Activated CD4-positive, alpha-beta T cell treated with anti-CD3 and anti-CD28 coated beads for 36 hours (primary cell): ENCODE data around the gene MUS81. TPM values are rescaled to one million over a fixed set of nuclear protein-coding genes. Genes with fewer than 3 reads are reported as not detected.

Experiments used
- ATAC-seq: fragments of 200-7000 bp; cut with Tn5 transposase; one replicate; pipeline ENCODE4 v1.10.0; 2021; ENCODE audit warnings: mild to moderate bottlenecking, moderate library complexity
- CTCF ChIA-PET: fragments of 350-600 bp; sonication (Branson Sonifier 250); formaldehyde crosslinking; loops from one replicate; lab custom pipeline; 2021; ENCODE audit warnings: antibody characterized with exemption; lab: Charles Lee
- POLR2A ChIA-PET: fragments of 350-600 bp; sonication (Branson Sonifier 250); formaldehyde crosslinking; loops from one replicate; lab custom pipeline; 2021; ENCODE audit warnings: antibody characterized with exemption, inconsistent platforms; lab: Charles Lee
- DNase-seq: peaks from one replicate; pipeline ENCODE4 v3.0.0-alpha.2; 2020
- H3K27ac Mint-ChIP-seq: one replicate; pipeline ENCODE4 v1.8.0; 2021; ENCODE audit warnings: mixed read lengths
- H3K27me3 Mint-ChIP-seq: one replicate; pipeline ENCODE4 v1.8.0; 2021; ENCODE audit warnings: mixed read lengths
- H3K36me3 Mint-ChIP-seq: one replicate; pipeline ENCODE4 v1.8.0; 2021; ENCODE audit warnings: low read depth, mixed read lengths
- H3K4me1 Mint-ChIP-seq: one replicate; pipeline ENCODE4 v1.8.0; 2021; ENCODE audit warnings: mixed read lengths
- H3K4me3 Mint-ChIP-seq: one replicate; pipeline ENCODE4 v1.8.0; 2021; ENCODE audit warnings: mild to moderate bottlenecking, moderate library complexity, mixed read lengths
- H3K9me3 Mint-ChIP-seq: one replicate; pipeline ENCODE4 v1.8.0; 2021; ENCODE audit warnings: low read depth, mixed read lengths
- intact Hi-C, 2 experiments: fragments of 100-400 bp; cut with DNase I in 1 of 2; cut with micrococcal nuclease in 1 of 2; formaldehyde crosslinking; loops; one replicate each; pipeline versions ENCODE4 v1.14.2 to v1.15.1; 2022 to 2024; cut with DNase I, micrococcal nuclease
- total RNA-seq, 2 experiments: library from RNA; stranded (reverse); gene quantifications; one replicate each; pipeline ENCODE4 v1.2.3, GENCODE V29; 2021

MUS81 gene
- total RNA-seq, 2 experiments from 2014 or later, result 59.2 to 67.8 TPM

DNA sequence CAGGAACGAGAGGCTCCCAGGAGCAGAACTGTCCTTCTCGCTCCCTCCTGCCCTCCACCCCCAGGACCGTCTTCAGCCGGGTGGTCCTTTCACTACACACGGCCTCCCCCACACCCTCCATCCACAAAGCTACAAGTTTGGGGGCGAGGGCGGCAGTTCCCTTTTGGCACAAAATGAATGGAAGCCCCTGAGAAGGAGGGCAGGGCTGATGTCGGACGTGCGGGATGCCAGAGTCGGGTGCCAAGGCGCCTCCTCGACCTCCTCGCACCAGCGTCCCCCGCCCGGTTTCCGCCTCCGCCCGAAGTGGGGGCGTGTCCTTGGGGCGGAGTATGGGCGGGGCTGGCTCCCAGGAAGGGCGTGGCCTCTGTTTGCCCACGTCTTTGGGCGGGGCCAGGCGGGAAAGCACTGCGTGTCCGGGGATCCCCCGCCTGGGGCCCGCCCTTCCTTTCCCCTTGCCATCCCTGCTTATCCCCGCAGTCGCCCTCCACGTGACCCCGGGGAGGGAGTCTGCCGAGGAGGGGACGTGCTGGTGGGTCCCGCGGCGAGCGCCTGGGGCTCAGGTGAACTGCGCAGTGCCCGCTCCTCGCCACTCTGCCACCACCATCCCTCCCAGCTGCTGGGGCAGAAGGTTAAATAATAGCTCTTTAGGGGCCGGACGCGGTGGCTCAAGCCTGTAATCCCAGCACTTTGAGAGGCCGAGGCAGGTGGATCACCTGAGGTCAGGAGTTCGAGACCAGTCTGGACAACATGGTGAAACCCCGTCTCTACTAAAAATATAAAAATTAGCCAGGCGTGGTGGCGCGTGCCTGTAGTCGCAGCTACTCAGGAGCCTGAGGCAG lies 13.3 kb downstream of the MUS81 start:
- POLR2A ChIA-PET, result interaction anchor here (0.7 to 1.8 kb wide), 6 partner anchors 14 to 21 kb away, joined by 3 to 7 read pairs (median 4); partner anchors contain the start of genes CCDC85B, CFL1 and FIBP
- intact Hi-C loops, result loop anchor here (1.0 to 2.0 kb wide), 10 partner anchors 13 to 221 kb away; partner anchors contain the start of genes FIBP (in 2 of the 2), FOSL1 (in 2 of the 2), MUS81 (in 2 of the 2) and BANF1 (in 1 of the 2)
- no peaks in the 10 kb centered on the region for H3K27me3 Mint-ChIP-seq

DNA sequence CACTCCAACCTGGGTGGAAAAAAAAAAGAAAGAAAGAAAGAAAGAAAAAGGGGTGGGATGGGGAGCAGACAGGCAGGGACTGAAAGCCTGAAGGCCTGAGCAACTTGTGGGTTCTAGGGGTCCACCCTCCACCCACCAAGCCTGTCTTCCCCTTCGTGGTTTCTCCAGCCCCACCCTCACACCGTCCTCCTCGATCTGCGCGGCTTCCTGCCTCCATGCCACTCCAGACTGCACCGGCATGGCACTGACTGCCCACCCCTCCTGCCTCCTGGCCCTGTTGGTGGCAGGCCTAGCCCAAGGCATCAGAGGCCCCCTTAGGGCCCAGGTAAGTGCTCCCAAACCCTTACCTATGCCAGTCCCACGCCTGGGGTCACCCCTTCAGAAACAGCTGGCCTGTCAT lies 19.4 kb downstream of the MUS81 start, which contains the start of gene CTSW:
TSS of gene CTSW (plus strand) at position 221 of the 400 bp plus-strand sequence. CDS start at position 239, 18 bp downstream.
- DNase-seq (no peak), ATAC-seq (no peak)
- ChIA-PET POLR2A (no interaction called here), CTCF (interaction anchor here (0.7 to 1.5 kb wide), 4 partner anchors 11 to 100 kb away, joined by 3 to 5 read pairs (median 4); partner anchors contain the start of genes CCDC85B and MUS81)
- no peaks in the 10 kb centered on the region for H3K9me3 Mint-ChIP-seq
- peaks cover 10% of the 10 kb centered on the region for H3K36me3 Mint-ChIP-seq
- intact Hi-C loops, result no loop called here
- H3K4me1 Mint-ChIP-seq, result peaks cover 22% of the 10 kb centered on the region
- no peak within 1 kb of the TSS for H3K4me3 Mint-ChIP-seq
- H3K27me3 Mint-ChIP-seq, result no peaks in the 10 kb centered on the region
- H3K27ac Mint-ChIP-seq, result peak within 1 kb of the TSS; percentile 37

More for the DNA sequence above, 13.3 kb downstream of the MUS81 start:
- DNase-seq, result peak; percentile 97
- peaks cover 15% of the 10 kb centered on the region for H3K4me1 Mint-ChIP-seq
- H3K9me3 Mint-ChIP-seq, result no peaks in the 10 kb centered on the region
- H3K27ac Mint-ChIP-seq, result peak overlapping the region; percentile 91
- no peaks in the 10 kb centered on the region for H3K36me3 Mint-ChIP-seq
- H3K4me3 Mint-ChIP-seq, result peak overlapping the region; percentile 84
- CTCF ChIA-PET, result interaction anchor here (0.6 to 2.6 kb wide), 7 partner anchors 11 to 20 kb away, joined by 3 to 42 read pairs (median 9); partner anchors contain the start of genes CCDC85B, CFL1, FIBP and MUS81
- ATAC-seq, result peak; percentile 93

DNA sequence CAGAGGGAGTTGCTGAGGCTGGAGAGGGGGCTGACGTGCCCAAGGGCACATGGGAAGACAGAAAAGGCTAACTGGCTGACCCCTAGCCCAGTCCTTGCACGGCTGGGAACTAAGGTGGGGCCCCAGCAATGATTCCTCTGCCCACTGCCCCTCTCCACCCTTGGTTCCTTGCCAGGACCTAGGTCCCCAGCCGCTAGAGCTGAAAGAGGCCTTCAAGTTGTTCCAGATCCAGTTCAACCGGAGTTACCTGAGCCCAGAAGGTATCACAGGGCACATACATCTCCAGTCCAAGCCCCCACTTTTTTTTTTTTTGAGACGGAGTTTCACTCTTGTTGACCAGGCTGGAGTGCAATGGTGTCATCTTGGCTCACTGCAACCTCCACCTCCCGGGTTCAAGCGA lies 19.8 kb downstream of the MUS81 start:
- Mint-ChIP-seq H3K4me3 (no peak overlapping the region), H3K9me3 (no peaks in the 10 kb centered on the region), H3K27ac (no peak overlapping the region), H3K4me1 (peaks cover 25% of the 10 kb centered on the region), H3K27me3 (no peaks in the 10 kb centered on the region), H3K36me3 (peaks cover 14% of the 10 kb centered on the region)
- no peak for DNase-seq
- intact Hi-C loops, result no loop called here
- ATAC-seq, result no peak
- ChIA-PET CTCF (interaction anchor here (0.9 to 1.5 kb wide), 3 partner anchors 11 to 100 kb away, joined by 3 to 5 read pairs (median 5); partner anchors contain the start of genes CCDC85B and MUS81), POLR2A (no interaction called here)

DNA sequence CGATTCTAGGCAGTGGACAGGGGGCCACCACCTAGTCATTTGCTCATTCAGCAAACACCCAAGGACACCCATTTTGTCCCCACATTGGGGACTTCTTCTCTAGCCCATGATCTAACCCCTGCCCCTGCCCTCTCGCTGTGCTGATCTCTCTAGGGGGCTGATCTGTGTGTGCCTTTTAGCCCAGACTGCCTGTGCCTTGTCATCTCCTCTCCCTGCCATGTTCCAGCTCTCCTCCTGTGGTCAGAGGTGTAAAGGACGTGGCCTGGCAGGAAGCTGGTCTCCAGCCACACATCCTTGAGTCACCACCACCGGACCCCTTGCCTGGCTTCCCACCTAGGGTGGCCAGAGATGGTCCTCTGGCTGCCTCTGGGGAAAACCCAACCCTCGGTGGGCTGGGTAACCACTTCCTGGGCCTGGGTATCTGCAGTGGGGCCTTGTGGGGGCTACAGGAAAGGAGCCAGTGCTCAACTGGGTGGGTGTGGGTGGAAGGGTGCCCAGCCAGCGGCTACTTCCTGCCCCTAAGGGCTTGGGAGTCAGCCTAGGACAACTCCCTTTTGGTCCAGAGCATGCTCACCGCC lies 20.7 kb downstream of the MUS81 start:
- POLR2A ChIA-PET, result no interaction called here
- peaks cover 19% of the 10 kb centered on the region for H3K36me3 Mint-ChIP-seq
- CTCF ChIA-PET, result interaction anchor here (0.5 to 2.2 kb wide), 7 partner anchors 9 to 341 kb away, joined by 3 to 7 read pairs (median 4); partner anchors contain the start of genes CCDC85B and MUS81
- H3K9me3 Mint-ChIP-seq, result no peaks in the 10 kb centered on the region
- H3K4me3 Mint-ChIP-seq, result no peak overlapping the region
- H3K27me3 Mint-ChIP-seq, result no peaks in the 10 kb centered on the region
- no peak overlapping the region for H3K27ac Mint-ChIP-seq
- ATAC-seq (no peak), DNase-seq (peak; percentile 9)
- intact Hi-C loops, result no loop called here
- peaks cover 29% of the 10 kb centered on the region for H3K4me1 Mint-ChIP-seq

GRCh38 chr11:65882120-65883057 lies 22.2 kb downstream of the MUS81 start:
- Mint-ChIP-seq H3K27ac (no peak overlapping the region), H3K9me3 (no peaks in the 10 kb centered on the region), H3K4me3 (no peak overlapping the region), H3K4me1 (peaks cover 40% of the 10 kb centered on the region), H3K27me3 (no peaks in the 10 kb centered on the region), H3K36me3 (peaks cover 28% of the 10 kb centered on the region)
- ChIA-PET POLR2A (no interaction called here), CTCF (interaction anchor here (1.0 to 2.2 kb wide), 5 partner anchors 12 to 340 kb away, joined by 3 to 7 read pairs (median 4); partner anchors contain the start of gene MUS81)
- intact Hi-C loops, result no loop called here
- DNase-seq (no peak), ATAC-seq (no peak)

- Mint-ChIP-seq H3K4me1 (peaks cover 46% of the 10 kb centered on the region), H3K9me3 (no peaks in the 10 kb centered on the region), H3K36me3 (peaks cover 31% of the 10 kb centered on the region), H3K27me3 (no peaks in the 10 kb centered on the region), H3K4me3 (no peak overlapping the region), H3K27ac (no peak overlapping the region)
- ATAC-seq (no peak), DNase-seq (no peak)
- POLR2A ChIA-PET, result no interaction called here
- intact Hi-C loops, result no loop called here
- CTCF ChIA-PET, result interaction anchor here (1.0 to 8.5 kb wide), 11 partner anchors 9 to 111 kb away, joined by 3 to 113 read pairs (median 12); partner anchors contain the start of genes FOSL1 and MUS81
Observed at GRCh38 chr11:65883058-65883761, 23.0 kb downstream of the MUS81 start.

GRCh38 chr11:65883786-65884715 lies 23.8 kb downstream of the MUS81 start:
- H3K9me3 Mint-ChIP-seq, result no peaks in the 10 kb centered on the region
- H3K27me3 Mint-ChIP-seq, result no peaks in the 10 kb centered on the region
- H3K27ac Mint-ChIP-seq, result peak overlapping the region; percentile 76
- ChIA-PET POLR2A (interaction anchor here (0.7 to 1.5 kb wide), 3 partner anchors 12 to 169 kb away, joined by 3 to 6 read pairs (median 3); no protein-coding TSS in a partner anchor), CTCF (interaction anchor here (0.6 to 10.8 kb wide), 43 partner anchors 10 to 464 kb away, joined by 3 to 210 read pairs (median 4); partner anchors contain the start of genes BANF1, CFL1, FOSL1 and KAT5)
- H3K36me3 Mint-ChIP-seq, result peaks cover 32% of the 10 kb centered on the region
- intact Hi-C loops, result loop anchor here (1.0 kb wide), 3 partner anchors 24 to 138 kb away; partner anchors contain the start of gene MUS81 (in 1 of the 2)
- H3K4me1 Mint-ChIP-seq, result peaks cover 47% of the 10 kb centered on the region
- no peak for DNase-seq
- ATAC-seq, result no peak
- no peak overlapping the region for H3K4me3 Mint-ChIP-seq

DNA sequence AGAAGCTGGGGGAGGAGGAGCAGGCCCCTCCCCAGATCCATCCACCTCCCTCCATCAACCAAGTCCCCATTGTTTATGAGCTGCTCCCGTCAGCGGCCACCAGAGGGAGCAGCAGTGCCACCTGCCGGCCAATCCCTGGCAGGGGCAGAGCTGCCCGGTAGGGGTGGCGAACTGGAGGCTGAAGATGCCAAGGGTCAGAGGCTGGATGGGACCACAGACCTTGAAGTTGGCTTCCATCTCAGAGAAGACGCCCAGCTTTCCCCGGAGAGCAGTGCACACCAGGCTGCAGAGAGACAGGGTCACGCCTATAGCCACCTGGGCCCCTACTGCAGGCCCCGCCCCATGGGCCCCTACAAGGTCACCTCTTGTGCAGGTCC lies 24.5 kb downstream of the MUS81 start:
- intact Hi-C loops, result loop anchor here (1.0 kb wide), 3 partner anchors 24 to 138 kb away; partner anchors contain the start of gene MUS81 (in 1 of the 2)
- peaks cover 51% of the 10 kb centered on the region for H3K4me1 Mint-ChIP-seq
- H3K27ac Mint-ChIP-seq, result peak overlapping the region; percentile 76
- peaks cover 32% of the 10 kb centered on the region for H3K36me3 Mint-ChIP-seq
- no peak overlapping the region for H3K4me3 Mint-ChIP-seq
- ChIA-PET POLR2A (interaction anchor here (0.5 to 1.5 kb wide), 5 partner anchors 13 to 462 kb away, joined by 3 to 6 read pairs (median 3); partner anchors contain the start of gene NEAT1), CTCF (interaction anchor here (0.6 to 10.8 kb wide), 47 partner anchors 8 to 465 kb away, joined by 3 to 210 read pairs (median 4); partner anchors contain the start of genes BANF1, CFL1, FOSL1 and KAT5)
- ATAC-seq, result peak; percentile 57
- H3K27me3 Mint-ChIP-seq, result no peaks in the 10 kb centered on the region
- DNase-seq, result peak; percentile 91
- no peaks in the 10 kb centered on the region for H3K9me3 Mint-ChIP-seq

GRCh38 chr11:65885231-65885630 lies 25.0 kb downstream of the MUS81 start:
- POLR2A ChIA-PET, result interaction anchor here (0.5 to 1.5 kb wide), 4 partner anchors 14 to 463 kb away, joined by 3 to 6 read pairs (median 4); partner anchors contain the start of gene NEAT1
- H3K4me3 Mint-ChIP-seq, result no peak overlapping the region
- H3K36me3 Mint-ChIP-seq, result peaks cover 32% of the 10 kb centered on the region
- no peaks in the 10 kb centered on the region for H3K9me3 Mint-ChIP-seq
- intact Hi-C loops, result no loop called here
- no peaks in the 10 kb centered on the region for H3K27me3 Mint-ChIP-seq
- DNase-seq, result no peak
- ATAC-seq, result no peak
- H3K27ac Mint-ChIP-seq, result no peak overlapping the region
- CTCF ChIA-PET, result interaction anchor here (0.7 to 10.8 kb wide), 41 partner anchors 8 to 383 kb away, joined by 3 to 210 read pairs (median 5); partner anchors contain the start of genes CFL1, FOSL1, KAT5 and MUS81
- peaks cover 52% of the 10 kb centered on the region for H3K4me1 Mint-ChIP-seq
